ENCODE results near the gene GNAI2.
A peak's percentile ranks its signal among the peaks of the same experiment; 100 is the strongest.
"Not testable (repeated sequence)": the region's sequence is repeated elsewhere in the genome, so short reads cannot be mapped to it uniquely, and the experiment has no call there.

GNAI2 gene

GRCh38 chr3:50278123-50278879 lies 42.3 kb downstream of the GNAI2 start:
- no peak for DNase-seq (ENCODE audit: low read depth)

- no peak for DNase-seq (ENCODE audit: low read depth)
Observed at GRCh38 chr3:50278880-50279224, 42.8 kb downstream of the GNAI2 start, which contains the start of gene LSMEM2. Gene LSMEM2, plus strand, starts transcription at chr3:50279087. Its CDS starts 27 bp downstream, at chr3:50279114.

GRCh38 chr3:50279255-50280016 lies 43.4 kb downstream of the GNAI2 start:
- DNase-seq (ENCODE audit: low read depth) = no peak

- not testable (repeated sequence) for DNase-seq (ENCODE audit: low read depth)
Observed at GRCh38 chr3:50284121-50284520, 48.1 kb downstream of the GNAI2 start.

- no peak for DNase-seq (ENCODE audit: low read depth)
Observed at GRCh38 chr3:50286322-50287227, 50.6 kb downstream of the GNAI2 start.

- DNase-seq (ENCODE audit: low read depth) = no peak
Observed at GRCh38 chr3:50287262-50287661, 51.3 kb downstream of the GNAI2 start.

GRCh38 chr3:50288387-50289007 lies 52.5 kb downstream of the GNAI2 start:
- DNase-seq (ENCODE audit: low read depth) = no peak

GRCh38 chr3:50289130-50289529 lies 53.1 kb downstream of the GNAI2 start:
- no peak for DNase-seq (ENCODE audit: low read depth)

GRCh38 chr3:50290161-50290641 lies 54.2 kb downstream of the GNAI2 start:
- no peak for DNase-seq (ENCODE audit: low read depth)

GRCh38 chr3:50292159-50293078 lies 56.4 kb downstream of the GNAI2 start, which contains the start of gene IFRD2:
Gene IFRD2, minus strand, starts transcription at chr3:50292429. Its CDS starts 155 bp downstream, at chr3:50292274.
- DNase-seq (ENCODE audit: low read depth) = peak; percentile 94

- no peak for DNase-seq (ENCODE audit: low read depth)
Observed at GRCh38 chr3:50293079-50293801, 57.2 kb downstream of the GNAI2 start.

- DNase-seq (ENCODE audit: low read depth) = no peak
Observed at GRCh38 chr3:50294089-50294488, 58.1 kb downstream of the GNAI2 start.

GRCh38 chr3:50294492-50295403 lies 58.7 kb downstream of the GNAI2 start:
- DNase-seq (ENCODE audit: low read depth) = no peak

GRCh38 chr3:50295553-50296431 lies 59.8 kb downstream of the GNAI2 start:
- no peak for DNase-seq (ENCODE audit: low read depth)

- DNase-seq (ENCODE audit: low read depth) = no peak
Observed at GRCh38 chr3:50296721-50297383, 60.8 kb downstream of the GNAI2 start.

- no peak for DNase-seq (ENCODE audit: low read depth)
Observed at GRCh38 chr3:50297384-50297775, 61.4 kb downstream of the GNAI2 start.
